GM12878 (cell line): ENCODE data around the gene SPRTN. TPM values are rescaled to one million over a fixed set of nuclear protein-coding genes. Genes with fewer than 3 reads are reported as not detected.

Source experiments
- ATAC-seq: fragments of 200-7000 bp; cut with Tn5 transposase; 3 replicates; pipeline ENCODE4 v1.9.1; 2020; ENCODE audit warnings: mild to moderate bottlenecking, moderate library complexity
- BruUV-seq: library from RNA; stranded (reverse); fragments of 400-500 nt; replicated peaks from 2 replicates; lab custom pipeline; 2021; lab: Mats Ljungman, UMichigan
- CTCF ChIA-PET: fragments of 300-600 bp; sonication (Branson Sonifier 250); formaldehyde crosslinking; extraction: SDS; loops from one replicate; lab custom pipeline; 2021; ENCODE audit warnings: inconsistent platforms; lab: Yijun Ruan, JAX
- POLR2A ChIA-PET: fragments of 350-600 bp; formaldehyde crosslinking; extraction: SDS; loops from one replicate; lab custom pipeline; 2021; ENCODE audit warnings: inconsistent platforms; lab: Charles Lee
- RAD21 ChIA-PET: fragments of 300-600 bp; sonication (Branson Sonifier 250); formaldehyde crosslinking; loops from one replicate; lab custom pipeline; 2023; ENCODE audit warnings: antibody characterized with exemption; ENCODE audit not compliant: unreplicated experiment; lab: Charles Lee
- SMC1A ChIA-PET: fragments of 300-600 bp; sonication (Branson Sonifier 250); formaldehyde crosslinking; loops from one replicate; lab custom pipeline; 2023; ENCODE audit not compliant: unreplicated experiment, uncharacterized antibody; lab: Charles Lee
- DNase-seq: peaks from one replicate; pipeline ENCODE4 v3.0.0-alpha.2; 2011; ENCODE audit warnings: low read depth, low spot score
- FAIRE-seq: peaks from 3 replicates; lab custom pipeline; 2011; peaks lifted over from hg19 to GRCh38; lab: Jason Lieb, UNC
- H2AFZ ChIP-seq: 2 replicates; pipeline ENCODE4 v1.6.0; 2011; ENCODE audit warnings: low read depth, low read length, control low read depth; ENCODE audit not compliant: control insufficient read depth
- H3K27ac ChIP-seq: 2 replicates; pipeline ENCODE4 v1.5.1; 2011; ENCODE audit warnings: control low read depth; ENCODE audit not compliant: control insufficient read depth, insufficient read depth
- H3K27me3 ChIP-seq, 2 experiments: replicated peaks in 1 of 2; 2 replicates each; pipeline versions ENCODE4 v1.6.0 to v1.6.1; 2011; ENCODE audit warnings: low read length in 1 of 2; ENCODE audit not compliant: control insufficient read depth in 2 of 2, insufficient read depth in 2 of 2
- H3K36me3 ChIP-seq, 2 experiments: 2 replicates each; pipeline ENCODE4 v1.5.1; 2011; ENCODE audit warnings: low read length in 1 of 2; ENCODE audit not compliant: control insufficient read depth in 2 of 2, insufficient read depth in 2 of 2
- H3K4me1 ChIP-seq: 2 replicates; pipeline ENCODE4 v1.6.1; 2011; ENCODE audit warnings: mild to moderate bottlenecking, low read length, moderate library complexity, mixed read lengths; ENCODE audit not compliant: control insufficient read depth, insufficient read depth
- H3K4me2 ChIP-seq: 2 replicates; pipeline ENCODE4 v1.6.0; 2011; ENCODE audit warnings: control low read depth; ENCODE audit not compliant: control insufficient read depth, insufficient read depth
- H3K4me3 ChIP-seq: fragments of 200-600 bp; sonication (generic); 2 replicates; pipeline ENCODE4 v1.5.1; 2016
- H3K79me2 ChIP-seq: 2 replicates; pipeline ENCODE4 v1.6.0; 2011; ENCODE audit warnings: low read length; ENCODE audit not compliant: control insufficient read depth, insufficient read depth
- H3K9ac ChIP-seq: 2 replicates; pipeline ENCODE4 v1.8.0; 2011; ENCODE audit warnings: low read length, control low read depth, mixed read lengths; ENCODE audit not compliant: control insufficient read depth, insufficient read depth
- H3K9me3 ChIP-seq: replicated peaks from 3 replicates; pipeline ENCODE4 v1.5.1; 2011; ENCODE audit warnings: mild to moderate bottlenecking, low read length; ENCODE audit not compliant: control insufficient read depth, insufficient read depth
- H4K20me1 ChIP-seq: 2 replicates; pipeline ENCODE4 v1.6.0; 2011; ENCODE audit not compliant: control insufficient read depth, insufficient read depth
- ATF7 ChIP-seq: fragments of 450-650 bp; IDR thresholded peaks from 2 replicates; pipeline ENCODE4 v1.6.1; 2016; ENCODE audit warnings: low read depth, mild to moderate bottlenecking
- HSF1 ChIP-seq: fragments of 150-350 bp; IDR thresholded peaks from 2 replicates; pipeline ENCODE4 v1.6.1; 2014; ENCODE audit warnings: mild to moderate bottlenecking, low read depth, low read length
- KDM1A ChIP-seq: fragments of 200-600 bp; sonication (generic); IDR thresholded peaks from 2 replicates; pipeline ENCODE4 v1.6.1; 2016; ENCODE audit warnings: borderline replicate concordance
- MXI1 ChIP-seq: fragments of 150-350 bp; IDR thresholded peaks from 2 replicates; pipeline ENCODE4 v1.6.1; 2011; ENCODE audit warnings: low read depth, mild to moderate bottlenecking, inconsistent platforms, low read length, improper control_type of control experiment
- SUPT20H ChIP-seq: IDR thresholded peaks from 2 replicates; pipeline ENCODE4 v1.6.1; 2011; ENCODE audit warnings: low read depth, mild to moderate bottlenecking, low read length, moderate library complexity, borderline replicate concordance; ENCODE audit not compliant: control insufficient read depth
- ZNF384 ChIP-seq: IDR thresholded peaks from 2 replicates; pipeline ENCODE4 v1.6.1; 2012; ENCODE audit warnings: low read depth, mild to moderate bottlenecking, low read length, improper control_type of control experiment, borderline replicate concordance
- WGBS: methylation state at CpG from one replicate; pipeline ENCODE4 v1.1.6; 2016; ENCODE audit warnings: low lambda C conversion rate; ENCODE audit not compliant: insufficient replicate concordance, insufficient coverage; ENCODE audit errors: missing lambda C conversion rate; 5-methylcytosine and 5-hydroxymethylcytosine counted together
- in situ Hi-C: fragments of 300-500 bp; cut with MboI; formaldehyde crosslinking; loops from 9 replicates; pipeline ENCODE4 v1.14.3; 2018; ENCODE audit warnings: mixed read lengths
- intact Hi-C: fragments of 100-400 bp; cut with micrococcal nuclease; formaldehyde crosslinking; loops from one replicate; pipeline ENCODE4 v1.14.2; 2022; ENCODE audit not compliant: unreplicated experiment
- polyA plus RNA-seq, 11 experiments: library from polyadenylated mRNA; depleted of rRNA in 4 of 11; unstranded in 6 of 11; stranded (reverse) in 5 of 11; fragments of >200 nt; fragmentation: Nextera tagmentation in 4 of 11; fragmentation: Illumina TruSeq in 1 of 11; extraction: Ambion mirVana in 4 of 11; extraction: Trizol in 1 of 11; gene quantifications; 1 replicate in 1 of 11; 2 replicates in 10 of 11; pipeline versions ENCODE4 v1.2.1 to v1.2.3, GENCODE V29; 2011 to 2016; ENCODE audit warnings: inconsistent platforms in 2 of 11, missing spikeins in 2 of 11, low read depth in 1 of 11
- total RNA-seq, 4 experiments: library from RNA; depleted of rRNA in 3 of 4; stranded (reverse); fragments of >200 nt in 3 of 4; fragmentation: Illumina TruSeq in 1 of 4; extraction: Trizol in 1 of 4; gene quantifications; 2 replicates each; pipeline versions ENCODE4 v1.2.1 to v1.2.3, GENCODE V29; 2013 to 2021

SPRTN gene
- total and polyA plus RNA-seq, 10 of the 15 experiments (the other 5 are each of a cell fraction or from before 2014, with no cell fraction given): 4.4 to 16.5 (median 12.1) TPM

DNA sequence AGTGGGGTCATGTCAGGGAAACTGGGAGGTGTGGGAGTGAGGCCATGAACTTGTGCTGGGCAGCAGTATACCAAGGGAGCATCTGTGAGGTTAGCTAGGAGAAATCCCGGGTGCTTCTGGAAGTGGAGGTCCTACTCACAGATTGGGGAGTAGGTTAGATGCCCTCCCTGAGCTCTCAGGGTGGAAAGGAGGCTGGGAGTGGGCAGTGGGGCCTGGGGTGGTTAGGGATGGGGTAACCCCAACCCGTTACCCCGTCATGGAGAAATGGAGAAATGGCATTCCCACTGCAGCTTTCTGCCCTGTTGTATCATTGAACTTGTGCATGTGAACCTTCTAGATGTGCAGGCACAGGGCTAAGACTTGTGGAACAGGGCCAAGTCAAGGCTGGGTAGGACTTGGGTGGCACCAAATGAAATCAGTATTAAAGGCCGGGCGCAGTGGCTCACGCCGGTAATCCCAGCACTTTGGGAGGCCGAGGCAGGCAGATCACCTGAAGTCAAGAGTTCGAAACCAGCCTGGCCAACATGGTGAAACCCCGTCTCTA is 27.6 kb upstream of the SPRTN start:
- ATAC-seq: no peak
- BruUV-seq: no TSS peak
- no peak for DNase-seq
- in situ Hi-C loops (no loop called here), intact Hi-C loops (no loop called here)
- FAIRE-seq: no peak
- Histone ChIP-seq H3K9ac (no peak overlapping the region), H3K27ac (no peak overlapping the region), H3K79me2 (no peaks in the 10 kb centered on the region), H3K4me1 (no peaks in the 10 kb centered on the region), H3K36me3 (no peaks in the 10 kb centered on the region), H3K27me3 (no peaks in the 10 kb centered on the region), H3K9me3 (no peaks in the 10 kb centered on the region; the same call in 2 of the 3 replicates), H4K20me1 (no peaks in the 10 kb centered on the region), H3K4me2 (no peak overlapping the region), H2AFZ (no peak overlapping the region), H3K4me3 (no peak overlapping the region)
- ChIA-PET SMC1A (no interaction called here), POLR2A (no interaction called here), CTCF (interaction anchor here (0.6 to 1.2 kb wide), 4 partner anchors 35 to 1754 kb away, joined by 3 to 4 read pairs (median 4); no protein-coding TSS in a partner anchor), RAD21 (no interaction called here)
- TF ChIP-seq ATF7: no peak
- no peak for TF ChIP-seq MXI1
- TF ChIP-seq HSF1: no peak
- TF ChIP-seq ZNF384: no peak
- no peak for TF ChIP-seq SUPT20H
- no peak for TF ChIP-seq KDM1A
- WGBS: 46% methylated on average over 10 of the region's 10 CpGs
